Measurements from ENCODE around the gene CPLX1.

The CPLX1 gene

GRCh38 chr4:834368-835147 is 8.6 kb upstream of the CPLX1 start:
- H3K4me3 ChIP-seq, result no peak overlapping the region

GRCh38 chr4:833731-834367 is 7.9 kb upstream of the CPLX1 start:
- no peak overlapping the region for H3K27ac ChIP-seq
- no peak overlapping the region for H3K4me3 ChIP-seq

More at GRCh38 chr4:834368-835147, 8.6 kb upstream of the CPLX1 start:
- H3K27ac ChIP-seq, result no peak overlapping the region

- no peak overlapping the region for H3K27ac ChIP-seq
Observed at GRCh38 chr4:833156-833555, 7.2 kb upstream of the CPLX1 start.

GRCh38 chr4:832536-832935 is 6.6 kb upstream of the CPLX1 start:
- H3K27ac ChIP-seq, result no peak overlapping the region
- H3K4me3 ChIP-seq, result no peak overlapping the region

More at GRCh38 chr4:833156-833555, 7.2 kb upstream of the CPLX1 start:
- H3K4me3 ChIP-seq, result no peak overlapping the region

- Histone ChIP-seq H3K27ac (no peak overlapping the region), H3K4me3 (no peak overlapping the region)
Observed at GRCh38 chr4:832108-832507, 6.2 kb upstream of the CPLX1 start.

GRCh38 chr4:831483-831805 is 5.5 kb upstream of the CPLX1 start:
- no peak overlapping the region for H3K4me3 ChIP-seq
- H3K27ac ChIP-seq, result no peak overlapping the region

GRCh38 chr4:830601-831482 is 4.9 kb upstream of the CPLX1 start:
- H3K4me3 ChIP-seq, result no peak overlapping the region
- no peak overlapping the region for H3K27ac ChIP-seq

- H3K4me3 ChIP-seq, result no peak overlapping the region
- no peak overlapping the region for H3K27ac ChIP-seq
Observed at GRCh38 chr4:829761-830600, 4.1 kb upstream of the CPLX1 start.

GRCh38 chr4:829291-829690 is 3.4 kb upstream of the CPLX1 start:
- Histone ChIP-seq H3K27ac (no peak overlapping the region), H3K4me3 (no peak overlapping the region)

GRCh38 chr4:828641-829271 is 2.8 kb upstream of the CPLX1 start:
- Histone ChIP-seq H3K4me3 (no peak overlapping the region), H3K27ac (no peak overlapping the region)

- H3K27ac ChIP-seq, result no peak overlapping the region
- no peak overlapping the region for H3K4me3 ChIP-seq
Observed at GRCh38 chr4:827209-828081, 1.5 kb upstream of the CPLX1 start.

GRCh38 chr4:826508-827208 is 729 bp upstream of the CPLX1 start:
- Histone ChIP-seq H3K27ac (no peak overlapping the region), H3K4me3 (no peak overlapping the region)

- Histone ChIP-seq H3K27ac (no peak overlapping the region), H3K4me3 (peak overlapping the region in 6 of 7 experiments; percentile 18 to 42 (median 28))
Observed at GRCh38 chr4:825063-825970, 612 bp downstream of the CPLX1 start.

- no peak overlapping the region for H3K27ac ChIP-seq
- H3K4me3 ChIP-seq, result no peak overlapping the region
Observed at GRCh38 chr4:824461-825062, 1.4 kb downstream of the CPLX1 start.

GRCh38 chr4:823761-824460 is 2.0 kb downstream of the CPLX1 start:
- Histone ChIP-seq H3K27ac (no peak overlapping the region), H3K4me3 (no peak overlapping the region)

Data from skin epidermis (tissue), 12 donors.